Posterior vena cava (tissue), 2 donors: ENCODE measurements around the gene ZNF664. TPM values are rescaled to one million over a fixed set of nuclear protein-coding genes. Genes with fewer than 3 reads are reported as not detected.

ENCODE experiments used
- DNase-seq: peaks from one replicate; pipeline ENCODE4 v3.0.0-alpha.2; 2020; ENCODE audit warnings: low spot score
- intact Hi-C, 2 donors: fragments of 100-400 bp; cut with DNase I; formaldehyde crosslinking; loops; one replicate each; pipeline versions ENCODE4 v1.14.1 to v1.14.2; 2022 to 2023
- total RNA-seq, 2 donors: library from RNA; stranded (reverse); fragmentation: NEBNext Ultra II Directional; extraction: Animal tissue kit (Norgen Biotek cat#: 25700); gene quantifications; one replicate each; pipeline ENCODE4 v1.2.1, GENCODE V29; 2021
- donor health status: DM: yes; HTN: yes; CAD: no.
- donor health status: DM: yes; HTN: yes; CAD: no.

The ZNF664 gene
- total RNA-seq, 2 donors from 2014 or later, result 55.1 to 56.4 TPM

DNA sequence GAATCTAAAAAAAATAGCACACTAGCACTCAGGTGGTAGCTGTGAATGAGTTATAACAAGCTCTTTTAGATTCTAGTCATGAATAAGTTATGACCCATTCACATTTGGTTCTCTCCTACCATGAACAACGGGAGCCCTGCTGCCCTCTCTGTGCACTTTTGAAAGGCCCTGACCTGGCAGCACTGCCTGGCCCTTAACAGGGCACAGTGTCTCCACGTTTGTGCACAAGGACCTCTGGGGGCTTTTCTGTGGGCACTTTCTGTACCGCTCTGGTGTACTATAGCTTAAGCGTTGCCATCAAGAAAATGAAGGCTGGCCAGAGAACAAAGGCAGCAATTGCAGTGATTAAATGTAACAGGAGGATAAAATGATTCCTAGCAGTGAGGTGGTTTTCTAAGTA is 21.5 kb upstream of the ZNF664 start:
- no peak for DNase-seq
- intact Hi-C loops, result loop anchor here in 1 of 2 donors (5.0 kb wide), 1 partner anchor 686 kb away; no protein-coding TSS in a partner anchor

DNA sequence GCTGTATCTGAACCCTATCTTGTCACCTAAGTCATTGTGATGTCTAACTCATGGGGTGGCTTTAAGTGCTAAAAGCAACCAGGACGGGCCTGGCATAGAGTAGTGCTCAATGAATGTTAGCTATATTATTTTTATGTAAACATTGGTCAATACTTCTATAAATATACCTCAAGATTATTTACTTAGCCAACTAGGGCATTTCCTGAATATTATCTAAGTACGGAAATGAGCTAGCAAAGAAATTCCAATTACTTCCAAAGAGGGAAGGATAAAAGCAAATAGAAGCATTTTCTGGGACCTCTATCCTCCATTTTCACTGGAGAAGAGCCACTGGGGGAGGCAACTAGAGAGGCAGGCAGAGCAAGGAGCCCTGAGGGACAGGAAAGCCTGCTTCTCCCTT is 21.0 kb upstream of the ZNF664 start:
- intact Hi-C loops, result loop anchor here in 1 of 2 donors (5.0 kb wide), 1 partner anchor 685 kb away; no protein-coding TSS in a partner anchor
- no peak for DNase-seq

DNA sequence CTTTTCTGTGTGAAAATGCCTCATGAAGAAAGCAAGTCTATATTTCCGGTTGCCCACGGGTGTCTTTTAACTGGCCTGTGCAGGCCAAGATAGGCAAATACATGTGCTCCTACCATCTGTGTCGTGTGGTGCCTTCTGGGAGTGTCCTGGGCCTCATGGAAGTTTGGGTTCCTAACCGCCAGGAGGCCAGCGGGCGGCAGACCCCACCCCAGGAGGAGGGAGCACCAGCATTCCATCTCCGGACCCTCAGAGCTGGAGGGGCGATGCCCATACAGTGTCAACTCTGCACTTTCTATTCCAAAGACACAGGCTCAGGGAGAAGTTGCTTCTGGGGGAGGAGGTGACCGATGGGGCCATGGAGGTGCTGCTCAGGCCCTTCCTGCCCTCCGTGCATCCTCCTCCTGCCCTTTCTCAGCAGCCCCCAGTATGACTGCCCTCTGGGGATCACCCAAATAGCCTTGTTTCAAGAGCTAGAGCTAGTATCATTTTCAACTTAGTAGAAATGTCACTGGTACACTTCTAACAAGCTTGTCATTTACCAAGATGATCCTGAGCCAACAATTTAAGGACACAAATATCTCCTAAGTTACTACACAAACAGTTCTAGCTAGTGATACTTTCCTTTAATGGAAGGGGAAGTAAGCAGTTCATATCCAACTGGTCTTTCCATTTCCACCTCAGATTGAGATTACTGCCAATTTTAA is 18.2 kb upstream of the ZNF664 start:
- DNase-seq, result no peak

DNA sequence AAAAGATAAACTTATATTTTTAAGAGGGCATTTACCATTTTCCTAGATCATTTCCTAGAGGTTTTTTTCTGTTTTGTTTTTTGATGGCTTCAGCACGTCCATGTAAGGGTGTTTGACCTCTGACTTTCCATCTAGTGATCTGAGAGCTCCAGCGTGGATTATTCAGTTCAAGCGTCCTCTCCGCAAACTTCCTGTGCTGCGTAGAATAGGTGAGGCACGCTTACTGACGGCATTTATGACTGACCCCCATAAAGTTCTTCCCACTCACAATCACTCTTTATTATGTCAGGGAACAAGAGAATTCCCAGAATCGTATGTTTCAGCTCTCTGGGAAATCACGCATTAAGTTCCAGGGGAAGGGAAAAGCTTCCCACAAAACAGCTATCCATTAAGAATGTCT is 16.8 kb upstream of the ZNF664 start:
- intact Hi-C loops, result no loop called here
- no peak for DNase-seq

More for the DNA sequence above, 18.2 kb upstream of the ZNF664 start:
- intact Hi-C loops, result loop anchor here in 1 of 2 donors (5.0 kb wide), 1 partner anchor 683 kb away; no protein-coding TSS in a partner anchor

DNA sequence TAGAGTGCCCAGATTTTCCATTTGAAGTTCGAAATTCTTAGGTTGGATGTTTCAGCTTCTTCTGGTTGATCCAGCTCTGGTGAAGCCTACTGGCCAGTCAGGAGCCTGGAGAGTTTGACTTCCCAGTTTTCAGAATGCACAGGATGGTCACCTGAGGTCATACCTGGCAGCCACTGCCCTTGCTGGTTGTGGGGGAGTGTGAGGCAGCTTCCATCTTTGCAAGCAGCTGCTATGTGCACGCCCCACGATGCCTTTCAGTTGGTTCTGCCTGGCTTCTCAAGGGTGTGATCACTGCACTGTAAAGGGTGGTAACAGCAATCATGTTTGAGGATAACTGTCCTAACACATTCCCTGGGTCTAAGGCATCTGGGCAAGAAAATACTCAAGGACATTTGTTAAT is 15.8 kb upstream of the ZNF664 start:
- intact Hi-C loops, result no loop called here
- DNase-seq, result no peak

DNA sequence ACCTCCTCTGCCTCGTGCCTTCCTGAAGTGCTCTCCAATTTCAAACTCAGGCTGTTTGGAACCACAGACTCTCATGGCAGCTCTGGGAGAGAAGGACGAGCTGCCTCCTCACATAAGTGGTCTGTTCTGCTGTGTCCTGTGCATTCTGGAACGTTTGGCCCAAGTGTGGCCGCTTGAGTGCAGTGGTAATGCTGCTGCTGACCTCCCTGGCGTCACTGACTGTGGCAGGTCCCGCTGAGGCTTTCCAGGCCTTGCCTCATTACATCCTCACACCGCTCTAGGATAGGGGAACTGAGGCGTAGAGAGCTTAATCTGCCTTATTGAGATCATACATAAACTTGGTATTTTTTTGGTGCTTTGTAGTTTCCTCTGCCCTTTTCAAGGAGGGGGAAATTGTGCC is 14.6 kb upstream of the ZNF664 start:
- no peak for DNase-seq
- intact Hi-C loops, result no loop called here

DNA sequence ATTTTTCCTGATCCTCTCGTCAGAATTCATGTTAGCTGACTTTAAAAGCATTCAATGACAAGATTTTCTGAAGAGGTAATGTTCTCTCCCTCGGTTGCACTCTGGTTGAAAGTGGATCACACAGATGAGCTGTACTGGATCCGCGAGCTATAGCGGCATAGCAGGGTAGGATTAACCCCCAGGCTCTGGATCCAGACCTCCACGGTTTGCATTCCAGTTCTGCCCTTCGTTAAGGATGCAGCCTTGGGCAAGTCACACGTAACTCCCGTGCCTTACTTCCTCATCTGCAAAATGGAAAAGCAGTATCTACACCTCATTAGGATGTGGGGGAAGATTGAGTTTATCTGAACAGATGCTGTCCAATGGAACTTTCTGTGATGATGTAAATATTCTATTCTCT is 14.1 kb upstream of the ZNF664 start:
- intact Hi-C loops, result no loop called here
- DNase-seq, result no peak

DNA sequence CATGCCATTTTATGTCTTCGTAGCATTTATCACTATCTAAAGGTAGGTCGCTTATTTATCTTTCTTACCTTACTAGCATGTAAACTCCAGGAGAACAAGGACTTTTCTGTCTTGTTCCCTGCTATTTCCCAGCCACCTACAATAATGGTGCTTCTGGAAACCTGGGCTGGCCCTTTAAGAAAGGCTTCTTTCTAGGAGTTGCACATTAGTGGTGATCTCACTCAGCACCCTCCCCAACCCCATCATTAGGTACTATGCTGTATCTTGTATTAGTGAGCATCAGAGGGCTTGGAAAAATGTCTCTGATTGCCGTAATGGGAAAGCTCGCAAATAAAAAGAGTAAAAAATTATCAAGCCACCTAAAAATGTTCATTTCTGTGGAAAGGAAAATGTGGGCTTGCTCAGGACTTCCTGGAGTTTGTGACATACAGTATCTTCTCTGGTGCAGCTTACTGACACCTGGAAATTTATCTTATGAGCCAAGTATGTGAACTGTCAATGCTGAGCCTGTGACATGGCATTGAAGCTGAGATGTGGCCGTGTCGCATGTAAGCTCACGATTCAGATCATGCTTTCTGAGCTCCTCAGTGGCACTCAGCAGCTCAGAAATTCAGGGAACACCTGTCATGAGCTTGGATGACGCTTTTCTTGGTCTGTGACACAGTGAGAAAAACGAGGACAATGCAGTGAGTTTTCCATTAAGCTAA is 12.8 kb upstream of the ZNF664 start:
- no peak for DNase-seq
- intact Hi-C loops, result no loop called here

DNA sequence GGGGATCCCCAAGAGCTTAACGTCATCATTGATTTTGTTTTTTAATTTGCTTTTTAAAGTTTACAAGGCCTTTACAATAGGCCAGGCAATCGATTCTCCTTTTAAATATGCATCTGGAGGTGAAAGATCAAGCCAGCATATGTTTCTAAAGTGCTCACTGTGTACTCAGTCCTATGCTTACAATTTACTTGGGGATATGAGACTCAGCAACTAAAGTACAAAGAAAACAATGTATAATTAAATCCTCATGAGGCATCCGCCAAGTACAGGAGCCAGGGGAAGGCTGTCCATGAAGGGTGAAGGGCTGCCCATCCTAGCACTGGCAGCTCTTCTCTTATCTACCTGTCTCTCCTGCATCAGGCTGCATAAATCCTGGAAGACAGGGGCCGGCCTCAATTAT is 12.2 kb upstream of the ZNF664 start:
- DNase-seq, result no peak
- intact Hi-C loops, result no loop called here

DNA sequence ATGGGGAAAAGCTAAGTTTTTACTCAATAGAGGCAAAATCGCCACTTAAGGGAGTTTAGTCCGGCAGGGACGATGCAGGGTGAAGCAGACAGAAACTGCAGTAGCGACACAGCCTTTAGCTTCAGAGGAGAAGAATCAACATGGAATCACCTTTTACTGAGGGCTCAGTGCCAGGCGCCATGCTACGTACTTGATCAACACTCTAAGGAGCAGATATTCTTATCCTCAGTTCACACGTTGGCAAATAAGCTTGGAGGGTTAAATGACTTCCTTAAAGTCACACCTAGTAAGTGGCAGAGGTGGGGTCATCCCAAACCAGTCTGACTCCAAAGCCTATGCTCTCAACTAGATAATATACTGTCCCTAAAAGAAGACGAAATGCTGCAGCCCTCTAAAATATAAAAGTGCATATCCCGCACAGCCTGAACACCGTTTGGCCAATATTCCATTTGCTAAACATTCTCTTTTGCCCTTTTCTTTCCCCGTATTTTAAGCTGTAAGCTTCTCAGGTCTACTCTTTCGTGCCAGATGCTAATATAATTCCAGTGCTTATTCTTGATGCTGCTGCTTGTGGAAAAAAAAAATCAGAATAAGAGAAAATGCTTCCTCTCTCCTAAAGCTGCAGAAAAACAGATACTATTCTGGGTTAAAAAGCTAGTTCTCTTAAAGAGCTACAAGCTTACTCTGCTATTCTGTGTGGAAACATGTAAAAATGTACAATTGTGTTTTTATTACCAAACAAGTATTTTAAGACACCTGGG is 11.2 kb upstream of the ZNF664 start:
- intact Hi-C loops, result no loop called here
- no peak for DNase-seq

DNA sequence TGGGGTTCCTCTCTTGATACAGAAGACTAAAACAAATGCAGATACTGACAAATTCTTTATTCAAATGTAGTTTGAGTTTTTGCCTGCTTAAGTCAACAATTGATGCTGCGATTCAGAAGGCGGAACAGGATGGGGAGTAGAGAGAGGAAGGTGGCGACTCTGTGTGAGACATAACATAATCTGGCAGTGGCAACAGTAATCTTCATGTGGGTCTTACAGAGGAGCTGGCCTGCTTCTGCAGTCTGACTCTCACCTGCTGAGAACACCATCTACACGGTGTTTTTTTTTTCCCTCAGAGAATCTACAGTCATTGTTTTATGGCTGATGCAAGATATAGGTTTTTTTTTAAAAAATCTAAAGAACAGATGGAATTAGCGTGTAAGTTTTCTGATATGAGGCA is 10.5 kb upstream of the ZNF664 start:
- no peak for DNase-seq
- intact Hi-C loops, result no loop called here

DNA sequence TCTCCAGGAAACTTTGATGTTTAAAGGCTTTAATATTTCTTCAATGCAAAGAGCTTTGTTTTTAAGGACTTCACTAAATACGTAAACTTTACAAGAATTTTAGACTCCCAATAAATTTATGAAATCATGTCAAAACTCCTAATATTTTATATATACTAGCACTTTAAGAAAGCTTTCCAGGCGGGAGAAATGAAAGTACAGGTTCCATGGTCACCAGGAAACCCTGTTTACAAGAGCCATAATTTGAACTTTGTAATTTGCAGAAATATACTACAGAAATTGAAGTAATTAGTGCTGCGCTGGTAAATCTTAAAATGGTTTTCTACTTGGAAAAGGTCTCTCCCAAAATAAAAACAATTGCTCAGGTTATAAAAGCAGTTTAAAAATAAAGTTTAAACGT is 9.2 kb upstream of the ZNF664 start:
- intact Hi-C loops, result no loop called here

DNA sequence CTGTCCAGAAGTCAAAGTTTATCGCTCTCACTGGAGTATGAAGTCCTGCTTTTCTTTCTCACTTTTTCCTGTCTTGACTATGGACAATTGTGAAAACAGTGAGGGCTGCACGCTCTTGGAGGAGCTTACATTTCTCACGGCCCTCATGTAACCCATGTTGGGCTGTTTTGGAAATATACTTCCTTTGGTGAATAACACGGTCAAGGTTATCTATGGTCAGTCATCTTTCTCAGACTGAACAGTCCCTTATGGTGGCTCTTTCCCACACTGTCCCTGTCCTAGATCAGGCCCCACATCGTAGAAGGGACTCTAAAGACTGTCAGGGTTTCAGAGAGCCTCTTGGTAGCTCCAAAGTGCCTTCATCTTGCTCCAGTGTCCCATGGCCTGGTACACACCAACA is 7.6 kb upstream of the ZNF664 start:
- intact Hi-C loops, result loop anchor here in 1 of 2 donors (5.0 kb wide), 1 partner anchor 58 kb away; no protein-coding TSS in a partner anchor
- DNase-seq, result no peak

More for the DNA sequence above, 9.2 kb upstream of the ZNF664 start:
- no peak for DNase-seq

DNA sequence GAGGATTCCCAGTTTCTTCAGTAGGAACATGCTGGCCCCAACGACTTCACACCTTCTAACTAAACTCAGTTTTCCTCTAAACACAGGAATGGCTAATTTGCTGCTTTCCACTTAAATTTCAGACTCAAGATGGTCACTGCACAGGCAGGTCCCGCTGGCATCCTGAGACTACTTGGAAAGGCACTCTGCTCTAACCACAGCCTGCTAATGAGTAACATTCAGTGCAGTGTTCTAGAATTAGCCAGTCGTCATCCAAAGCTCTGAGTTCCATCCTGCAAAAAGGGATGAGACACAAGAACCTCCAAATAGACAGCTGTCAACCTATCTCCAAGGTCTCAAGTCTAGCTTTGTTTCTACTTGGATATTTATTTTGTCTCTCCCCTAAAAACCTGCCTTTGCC is 6.4 kb upstream of the ZNF664 start:
- DNase-seq, result no peak
- intact Hi-C loops, result loop anchor here in 1 of 2 donors (5.0 kb wide), 1 partner anchor 59 kb away; no protein-coding TSS in a partner anchor

DNA sequence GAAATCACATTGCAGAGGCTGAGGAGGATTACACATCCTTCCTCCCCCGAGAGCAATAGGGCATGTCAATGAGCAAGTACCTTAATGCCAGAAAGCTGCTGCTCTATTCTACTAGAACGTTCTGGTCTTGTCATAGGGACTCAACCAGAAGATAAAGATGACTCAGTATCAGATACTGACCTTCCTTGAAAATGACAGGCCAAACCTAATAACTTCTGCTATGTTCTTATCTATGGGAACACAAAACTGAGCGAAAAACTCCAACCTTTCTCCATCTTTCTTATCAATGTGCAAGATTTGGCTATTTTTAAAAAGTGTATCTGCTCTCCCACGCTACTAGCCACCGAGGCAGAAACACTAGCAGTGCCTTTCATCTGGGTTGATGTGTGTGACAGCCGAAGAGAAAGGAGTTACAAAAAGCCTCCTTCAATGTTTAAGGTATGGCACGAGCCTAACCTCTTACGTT is 5.9 kb upstream of the ZNF664 start:
- no peak for DNase-seq
- intact Hi-C loops, result loop anchor here in 1 of 2 donors (5.0 kb wide), 1 partner anchor 60 kb away; no protein-coding TSS in a partner anchor

DNA sequence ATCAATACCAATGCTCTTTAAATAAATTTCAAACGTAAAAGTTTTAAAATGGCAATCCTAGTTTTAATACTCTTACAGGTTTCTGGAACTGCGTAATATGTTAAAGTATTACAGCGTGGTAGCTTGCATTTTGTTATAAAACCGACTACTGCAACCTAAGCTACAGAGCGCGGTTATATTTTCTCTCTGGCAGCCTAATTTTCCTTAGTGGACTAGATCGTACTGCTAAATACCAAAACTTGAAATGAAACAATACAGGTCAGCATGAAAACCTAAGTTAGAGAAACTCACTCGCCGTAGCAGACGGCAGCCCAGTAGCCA is 1.6 kb upstream of the ZNF664 start:
- intact Hi-C loops, result no loop called here
- DNase-seq, result no peak

DNA sequence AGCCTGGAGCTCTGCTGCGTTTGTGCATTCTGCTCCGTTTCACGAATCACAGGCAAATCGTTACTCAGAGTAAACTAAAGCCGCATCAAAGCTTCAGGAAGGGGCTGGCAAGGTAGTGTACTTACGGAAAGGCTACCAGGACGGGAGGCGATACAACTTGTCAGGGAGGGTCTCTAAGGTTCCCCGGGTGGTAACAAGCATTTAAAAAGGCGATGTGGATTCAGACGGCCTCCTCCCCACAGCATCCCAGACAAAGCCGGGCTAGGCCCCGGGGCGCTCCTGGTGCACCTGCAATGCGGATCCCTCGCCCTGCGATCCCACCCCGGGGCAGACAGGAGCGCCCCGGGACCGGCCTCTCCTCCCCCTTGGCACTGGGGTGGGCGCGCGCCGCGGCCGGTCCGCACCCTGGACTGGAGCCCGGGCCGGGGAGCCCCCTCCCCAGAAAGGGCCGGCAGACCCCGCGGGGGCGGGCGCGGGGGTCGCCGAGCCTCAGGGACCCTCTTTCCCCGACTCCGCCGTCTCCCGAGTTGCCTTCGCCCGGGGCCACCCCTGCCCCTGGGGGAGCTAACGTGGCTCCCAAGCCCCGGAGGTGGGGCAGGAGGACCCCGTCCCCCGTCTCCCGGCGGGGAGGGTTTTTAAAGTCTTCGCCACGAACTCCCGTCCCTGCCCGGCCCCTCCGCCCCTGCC is 1.1 kb upstream of the ZNF664 start:
- intact Hi-C loops, result no loop called here
- no peak for DNase-seq

DNA sequence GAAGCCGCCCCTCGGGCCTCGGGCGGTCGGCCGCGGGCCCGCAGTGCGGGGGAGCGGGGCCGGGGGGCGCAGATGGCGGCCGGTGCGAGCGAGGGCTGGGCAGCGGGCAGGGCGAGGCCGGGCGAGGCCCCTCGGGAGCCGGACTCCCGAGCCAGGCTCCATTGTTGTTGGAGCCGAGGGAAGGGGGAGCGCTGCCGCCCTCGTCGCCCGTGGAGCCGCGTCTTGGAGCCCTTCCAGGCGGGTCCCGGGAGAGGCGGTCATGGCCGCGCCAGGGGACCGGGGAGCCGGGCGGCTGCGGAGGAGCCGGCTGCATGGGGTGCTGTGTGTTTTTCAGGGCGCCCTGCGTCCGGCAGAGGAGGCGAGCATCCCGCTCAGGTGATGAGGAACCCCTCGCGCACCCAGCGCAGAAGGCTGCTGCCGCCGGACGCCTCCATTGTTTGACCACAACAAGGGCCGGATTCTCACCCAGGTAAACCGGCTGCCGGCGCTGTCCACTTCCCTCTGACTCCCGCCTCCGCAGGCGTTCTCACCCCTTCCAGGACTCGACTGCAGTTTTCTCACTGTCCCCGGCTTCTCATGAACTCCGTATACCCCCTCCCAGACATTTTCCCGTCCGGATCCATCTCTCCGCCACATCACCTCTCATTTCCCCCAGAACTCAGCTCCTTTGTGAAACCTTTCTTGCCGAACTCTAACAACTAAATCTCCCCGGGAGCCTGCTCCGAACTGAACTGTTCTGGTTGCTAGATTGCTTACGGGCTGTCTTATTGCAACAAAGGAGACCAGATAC is 732 bp downstream of the ZNF664 start:
- peak; percentile 84 for DNase-seq
- intact Hi-C loops, result no loop called here
